PC-9 (cell line): ENCODE results near the gene PRR30.

Source experiments
- EZH2 ChIP-seq: fragments of 200-600 bp; sonication (generic); IDR thresholded peaks from 2 replicates; pipeline ENCODE4 v1.8.0; 2017; ENCODE audit warnings: antibody characterized with exemption, low read depth
- TF ChIP-seq, protein P1 (sequence below): fragments of 200-600 bp; sonication (generic); conservative IDR thresholded peaks from 2 replicates; pipeline ENCODE4 v1.6.1; 2017; ENCODE audit warnings: mixed run types, antibody characterized with exemption, mild to moderate bottlenecking, moderate library complexity

DNA sequence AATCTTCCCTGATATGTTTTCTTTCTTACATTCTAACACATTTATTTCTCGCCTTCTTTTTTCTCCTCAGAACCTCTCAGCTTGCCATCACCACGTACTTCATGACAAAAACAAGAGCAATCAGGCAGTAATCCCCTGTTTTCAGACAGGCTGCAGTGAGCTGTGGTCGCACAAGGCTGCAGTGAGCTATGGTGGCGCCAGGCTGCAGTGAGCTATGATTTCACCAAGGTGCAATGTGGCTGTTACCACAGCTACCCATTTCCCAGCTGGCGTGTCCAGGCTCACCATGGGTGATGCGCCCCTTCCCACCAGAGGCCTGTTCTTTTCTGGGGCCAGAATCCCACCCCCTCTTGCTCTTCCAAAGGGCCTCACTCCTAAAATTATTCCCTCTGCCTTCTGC, 35.4 kb upstream of the PRR30 start:
- TF ChIP-seq, protein P1, sequence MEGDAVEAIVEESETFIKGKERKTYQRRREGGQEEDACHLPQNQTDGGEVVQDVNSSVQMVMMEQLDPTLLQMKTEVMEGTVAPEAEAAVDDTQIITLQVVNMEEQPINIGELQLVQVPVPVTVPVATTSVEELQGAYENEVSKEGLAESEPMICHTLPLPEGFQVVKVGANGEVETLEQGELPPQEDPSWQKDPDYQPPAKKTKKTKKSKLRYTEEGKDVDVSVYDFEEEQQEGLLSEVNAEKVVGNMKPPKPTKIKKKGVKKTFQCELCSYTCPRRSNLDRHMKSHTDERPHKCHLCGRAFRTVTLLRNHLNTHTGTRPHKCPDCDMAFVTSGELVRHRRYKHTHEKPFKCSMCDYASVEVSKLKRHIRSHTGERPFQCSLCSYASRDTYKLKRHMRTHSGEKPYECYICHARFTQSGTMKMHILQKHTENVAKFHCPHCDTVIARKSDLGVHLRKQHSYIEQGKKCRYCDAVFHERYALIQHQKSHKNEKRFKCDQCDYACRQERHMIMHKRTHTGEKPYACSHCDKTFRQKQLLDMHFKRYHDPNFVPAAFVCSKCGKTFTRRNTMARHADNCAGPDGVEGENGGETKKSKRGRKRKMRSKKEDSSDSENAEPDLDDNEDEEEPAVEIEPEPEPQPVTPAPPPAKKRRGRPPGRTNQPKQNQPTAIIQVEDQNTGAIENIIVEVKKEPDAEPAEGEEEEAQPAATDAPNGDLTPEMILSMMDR: no peak
- no peak for TF ChIP-seq EZH2
